HG02610 (cell line): ENCODE measurements around the gene PITPNM3.

ENCODE experiments used
- ATAC-seq: cut with Tn5 transposase; IDR thresholded peaks from one replicate; pipeline ENCODE4 v1.9.1; 2021; ENCODE audit warnings: mild to moderate bottlenecking, moderate library complexity; ENCODE audit not compliant: unreplicated experiment

Gene PITPNM3

DNA sequence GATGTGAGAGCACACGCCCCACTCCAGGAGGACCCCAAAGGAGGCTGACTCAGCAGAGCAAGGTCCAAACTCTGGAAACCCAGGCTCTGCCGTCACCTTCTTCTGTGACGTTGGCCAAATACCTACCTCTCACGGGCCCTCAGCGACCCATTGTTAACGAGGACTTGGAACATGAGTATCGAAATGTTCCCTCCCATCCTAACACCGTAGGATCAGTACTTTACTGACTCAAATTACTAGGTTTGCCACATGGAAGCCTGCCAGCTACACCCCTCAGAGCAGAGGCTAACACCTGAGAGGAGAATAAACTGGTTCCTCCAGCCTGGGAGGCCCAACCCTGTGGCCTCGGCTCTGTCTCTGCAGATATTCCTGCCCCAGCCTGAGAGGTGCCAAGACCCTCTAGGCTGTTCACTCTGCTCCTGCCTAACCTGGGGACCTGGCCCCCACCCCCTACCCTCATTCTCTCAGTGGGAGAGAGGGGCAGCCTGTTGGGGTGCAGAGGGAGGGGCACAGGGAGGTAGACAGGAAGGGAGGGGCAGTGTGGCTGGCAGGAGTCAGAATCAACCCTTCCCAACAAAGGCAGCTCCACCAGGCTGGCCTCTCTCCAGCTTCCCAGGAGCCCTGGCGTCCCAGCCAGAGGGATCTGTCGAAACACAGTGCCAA is 4.4 kb downstream of the PITPNM3 start:
- ATAC-seq, result no peak

DNA sequence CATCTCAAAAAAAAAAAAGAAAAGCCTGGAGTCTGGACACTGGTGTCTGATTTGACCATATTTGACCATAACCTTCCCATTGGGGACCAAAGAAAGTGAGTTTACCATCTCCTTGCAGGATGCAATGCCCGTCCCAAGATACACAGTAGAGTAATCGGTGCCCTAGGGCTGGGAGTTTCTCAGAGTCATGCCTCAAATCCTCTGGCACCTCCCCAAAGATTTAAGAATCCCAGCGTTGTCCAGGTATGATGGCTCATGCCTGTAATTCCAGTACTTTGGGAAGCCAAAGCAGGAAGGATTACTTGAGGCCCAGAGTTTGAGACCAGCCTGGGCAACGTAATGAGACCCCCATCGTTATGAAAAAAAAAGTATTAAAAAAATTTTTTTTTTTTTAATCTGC is 5.0 kb downstream of the PITPNM3 start:
- no peak for ATAC-seq

DNA sequence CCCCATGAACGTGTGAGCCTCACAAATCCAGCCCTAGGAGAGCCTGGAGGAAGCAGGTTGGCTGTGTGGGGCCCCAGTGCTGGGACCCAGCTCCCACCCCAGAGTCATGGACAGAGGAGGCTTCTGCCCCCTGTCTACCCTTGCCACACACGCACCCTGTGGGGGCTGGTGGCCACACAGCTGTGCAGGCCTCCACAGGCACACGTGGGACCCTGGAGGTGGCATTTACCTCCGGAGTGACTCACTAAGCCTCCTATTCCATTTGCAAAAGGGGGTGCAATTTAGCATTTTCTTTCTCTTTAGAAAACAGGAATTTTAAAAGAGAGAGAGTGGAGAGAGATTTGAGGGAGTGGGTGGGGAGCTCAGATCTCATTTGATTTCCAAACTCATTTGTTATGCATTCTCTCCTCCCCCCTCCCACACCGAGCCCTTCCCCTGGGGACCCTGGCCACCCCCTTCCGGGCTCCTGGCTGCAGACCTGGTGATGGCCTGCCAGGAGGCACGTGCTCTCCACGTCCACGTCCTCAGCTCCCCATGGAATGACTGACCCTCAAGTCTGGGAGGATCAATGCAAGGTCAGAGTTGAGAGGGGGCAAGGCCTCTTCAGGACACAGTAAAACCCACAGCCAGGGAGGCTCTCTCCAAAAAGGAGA is 6.8 kb downstream of the PITPNM3 start:
- ATAC-seq, result no peak

DNA sequence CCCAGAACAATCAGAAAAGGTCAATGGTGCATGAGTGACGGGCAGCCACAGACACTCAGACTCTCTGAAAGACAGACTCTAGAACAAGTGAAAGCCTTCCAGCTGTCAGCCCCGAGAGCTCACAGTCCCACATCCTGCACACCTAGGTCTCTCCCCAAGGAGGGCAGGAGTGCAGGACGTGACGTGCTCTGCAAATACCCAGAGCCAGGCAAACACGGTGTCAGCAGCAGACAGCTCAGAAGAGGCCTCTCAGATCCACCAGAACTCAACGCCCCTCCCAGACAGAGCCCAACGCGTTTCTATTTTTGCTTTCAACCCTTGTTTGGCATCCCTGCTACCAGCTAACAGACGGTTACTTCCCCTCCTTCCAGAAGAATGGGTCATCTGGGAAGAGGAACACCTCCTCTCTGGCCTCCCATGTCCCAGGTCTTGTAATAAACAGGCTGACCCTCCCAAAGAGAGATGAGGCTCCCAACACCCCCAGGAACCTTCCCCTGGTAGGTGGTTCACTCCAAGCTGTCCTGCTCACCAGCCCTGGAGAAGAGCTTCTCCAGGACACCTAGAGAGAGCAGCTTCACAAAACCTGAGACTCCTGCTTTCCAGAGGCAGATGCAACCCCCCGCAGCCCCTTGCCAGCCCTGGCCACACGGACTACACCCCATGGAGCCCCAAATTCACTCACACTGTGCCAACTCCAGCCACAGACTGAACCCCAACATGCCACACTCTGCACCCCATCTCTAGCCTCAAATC is 7.6 kb downstream of the PITPNM3 start:
- peak; percentile 62 for ATAC-seq

GRCh38 chr17:6548034-6548433 is 8.3 kb downstream of the PITPNM3 start:
- no peak for ATAC-seq

DNA sequence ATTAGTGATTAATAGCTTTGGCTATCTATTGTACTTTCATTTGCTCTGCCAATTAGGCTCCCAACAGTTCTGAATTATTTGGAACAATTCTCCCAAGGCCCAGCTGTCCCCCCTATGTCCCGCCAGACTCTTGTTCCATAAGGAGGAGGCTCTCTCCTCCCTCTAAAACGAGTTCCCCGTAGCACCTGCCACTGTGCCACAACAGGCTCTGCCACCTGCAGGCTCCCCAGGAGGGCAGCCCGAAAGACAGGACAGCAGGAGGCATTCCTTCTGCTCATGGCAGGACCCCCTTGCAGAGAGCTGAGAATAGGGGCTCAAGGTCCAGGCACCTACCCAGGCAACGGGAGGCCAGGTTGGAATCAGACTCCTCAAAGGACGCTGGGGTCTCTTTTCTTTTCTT is 9.0 kb downstream of the PITPNM3 start:
- no peak for ATAC-seq

DNA sequence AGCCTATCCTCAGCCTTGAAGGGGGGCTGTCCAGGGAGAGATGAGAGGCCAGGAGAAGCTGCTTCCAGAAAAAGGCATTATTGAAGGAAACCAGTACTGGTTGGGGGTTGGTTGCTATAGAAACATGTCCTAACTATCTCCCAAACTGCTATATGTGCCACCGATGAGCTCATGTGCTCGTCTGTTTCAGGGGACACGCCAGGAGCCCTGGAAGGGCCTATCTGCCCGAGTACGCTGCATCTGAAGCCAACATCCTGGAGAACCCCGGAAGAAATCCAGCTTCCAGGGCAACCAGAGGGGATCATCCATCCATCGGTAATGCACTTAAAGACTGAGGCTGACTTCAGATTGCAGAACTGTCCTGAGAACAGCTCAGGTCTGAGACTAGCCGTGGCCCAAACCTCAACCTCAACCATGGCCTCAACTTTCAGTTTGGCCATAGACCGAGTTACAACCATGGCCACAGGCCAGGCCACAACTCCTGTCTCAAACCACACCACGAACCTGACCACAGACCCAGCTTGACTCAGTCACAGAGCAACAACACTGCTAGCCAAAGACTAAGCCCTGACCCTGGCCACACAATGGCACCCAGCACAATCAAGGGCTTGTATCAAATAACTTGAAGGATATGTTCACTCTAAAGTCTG is 10.2 kb downstream of the PITPNM3 start:
- ATAC-seq, result no peak

GRCh38 chr17:6545291-6545690 is 11.1 kb downstream of the PITPNM3 start:
- ATAC-seq, result no peak

GRCh38 chr17:6544011-6544370 is 12.4 kb downstream of the PITPNM3 start:
- no peak for ATAC-seq

DNA sequence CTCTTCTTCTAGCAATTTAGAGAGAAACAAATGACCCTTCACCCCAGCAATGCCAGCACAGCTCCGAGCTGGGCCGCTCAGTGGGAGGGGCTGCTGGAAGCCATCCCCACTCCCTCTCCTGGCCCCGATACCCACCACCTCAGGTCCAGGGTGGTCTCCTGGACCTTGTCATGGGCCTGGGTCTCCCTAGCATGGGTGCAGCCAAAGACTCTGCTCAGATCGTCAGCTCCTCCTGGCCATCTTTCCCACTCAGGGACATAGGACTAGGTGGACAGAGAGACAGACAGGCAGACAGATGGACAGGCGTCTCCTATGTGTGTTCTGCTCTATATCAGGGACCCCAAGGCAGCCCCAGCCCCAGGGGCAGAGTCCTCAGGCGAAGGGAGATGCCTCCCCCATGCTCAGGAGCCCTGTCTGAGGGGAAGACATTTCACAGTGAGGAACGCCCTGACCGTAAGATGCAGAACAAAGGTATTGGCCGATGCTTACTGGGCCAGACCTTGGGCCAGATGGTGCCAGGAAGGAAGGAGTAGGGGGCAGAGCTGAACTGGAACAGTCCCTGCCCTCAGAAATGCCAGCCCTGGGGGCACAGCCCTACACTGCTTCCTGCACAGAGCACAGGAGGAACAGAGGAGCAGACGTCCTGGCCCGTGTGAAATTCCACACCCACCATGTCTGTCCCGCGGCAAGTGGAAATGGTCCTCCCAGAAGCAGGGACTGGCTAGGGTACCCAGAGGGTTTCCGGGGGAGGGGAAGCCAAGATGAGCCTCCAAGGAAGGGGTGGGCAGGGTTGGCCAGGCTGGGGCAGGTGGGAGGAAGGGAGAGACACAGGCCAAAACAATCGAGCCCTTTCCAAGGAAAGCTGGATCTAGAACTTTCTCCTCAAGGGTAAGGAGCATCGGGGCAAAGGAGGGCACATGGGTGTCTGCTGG is 13.0 kb downstream of the PITPNM3 start:
- ATAC-seq, result no peak

GRCh38 chr17:6542577-6542976 is 13.8 kb downstream of the PITPNM3 start:
- no peak for ATAC-seq

DNA sequence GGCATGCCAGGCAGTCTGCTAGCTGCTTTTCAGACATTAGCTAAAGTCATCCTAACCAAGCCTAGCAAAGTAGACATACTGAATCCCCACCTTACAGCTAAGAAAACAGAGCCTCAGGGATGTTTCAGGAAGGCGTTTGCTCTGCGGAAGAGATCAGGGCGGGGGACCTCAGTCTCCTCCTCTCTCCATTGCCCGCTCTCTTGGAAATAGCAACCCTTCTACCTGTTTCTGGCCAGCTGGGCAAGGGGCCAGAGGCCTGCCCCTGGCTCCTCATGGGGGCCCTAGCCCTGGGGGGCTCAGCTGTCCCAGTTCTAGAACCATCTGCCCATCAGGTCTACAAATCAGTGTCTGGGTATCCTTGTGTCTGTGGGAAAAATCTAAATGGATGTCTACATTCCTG is 14.5 kb downstream of the PITPNM3 start:
- ATAC-seq, result no peak

DNA sequence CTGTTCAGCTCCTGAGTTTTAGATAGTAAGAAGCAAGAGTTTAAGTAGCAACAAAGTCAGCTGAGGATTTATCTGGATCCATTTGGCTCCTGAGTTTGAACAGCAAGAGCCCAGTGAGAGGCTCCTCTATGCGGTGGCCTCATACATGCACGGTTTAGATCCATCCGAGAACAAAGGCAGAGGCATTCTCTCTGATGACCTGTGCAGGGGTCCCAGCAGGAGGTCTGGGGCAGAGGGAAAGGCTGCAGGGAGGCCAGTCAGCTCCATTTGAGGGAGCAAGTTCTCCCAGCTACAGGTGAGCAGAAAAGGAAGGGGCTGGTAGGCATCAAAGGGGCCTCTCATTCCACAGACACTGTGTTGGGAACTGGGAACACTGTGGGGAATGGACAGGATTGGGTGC is 16.5 kb downstream of the PITPNM3 start:
- no peak for ATAC-seq

- no peak for ATAC-seq
These were observed 19.7 kb downstream of the PITPNM3 start for GRCh38 chr17:6536566-6537065.

- no peak for ATAC-seq
These were observed 20.3 kb downstream of the PITPNM3 start for GRCh38 chr17:6536053-6536452.

DNA sequence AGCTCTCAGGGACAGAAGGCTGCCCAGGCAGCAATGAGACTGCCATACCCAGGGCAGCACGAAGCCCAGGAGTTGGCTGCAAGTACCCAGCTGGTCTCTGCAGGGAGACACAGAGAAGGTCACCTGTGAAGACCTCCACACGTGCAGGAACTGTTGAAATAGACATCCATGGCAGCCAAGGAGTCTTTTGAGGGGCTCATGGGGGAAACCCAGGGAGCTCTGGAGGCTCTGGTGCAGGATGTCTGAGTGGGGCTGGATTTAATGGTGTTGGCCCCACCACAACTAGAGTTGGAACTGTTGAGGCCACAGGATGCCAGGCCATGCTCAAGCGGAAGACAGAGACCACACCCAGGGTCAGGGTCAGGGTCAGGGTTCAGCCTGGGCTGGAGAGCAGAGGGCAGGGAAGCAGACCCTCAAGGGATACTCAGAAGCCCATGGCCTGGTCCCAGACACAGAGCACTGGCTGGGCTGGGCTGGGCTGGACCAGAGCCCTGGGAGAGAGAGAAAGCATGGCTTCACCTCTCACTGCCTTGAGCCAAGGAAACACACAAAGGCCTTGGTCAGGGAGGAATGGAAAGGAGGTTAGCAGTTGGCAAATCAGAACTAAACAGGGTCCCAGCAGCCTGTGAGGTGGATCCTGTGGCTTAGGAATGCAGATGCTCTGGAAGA is 21.4 kb downstream of the PITPNM3 start:
- no peak for ATAC-seq

- ATAC-seq, result no peak
These were observed 23.9 kb downstream of the PITPNM3 start for GRCh38 chr17:6532441-6532885.

DNA sequence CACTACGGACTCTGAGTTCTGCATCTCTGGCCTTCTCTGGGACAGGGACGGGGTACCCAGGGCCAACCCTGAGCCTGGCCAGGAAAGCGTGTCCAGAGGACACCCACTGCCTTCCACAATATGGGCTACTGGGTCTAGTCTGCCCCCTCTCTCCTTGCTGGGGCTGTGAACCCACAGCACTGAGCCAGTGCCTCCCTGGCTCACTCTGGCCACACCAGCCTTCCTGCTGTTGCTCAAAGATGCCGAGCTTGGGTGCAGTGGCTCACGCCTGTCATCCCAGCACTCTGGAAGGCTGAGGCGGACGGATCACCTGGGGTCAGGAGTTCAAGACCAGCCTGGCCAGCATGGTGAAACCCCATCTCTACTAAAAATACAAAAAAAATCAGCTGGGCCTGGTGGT is 24.8 kb downstream of the PITPNM3 start:
- no peak for ATAC-seq

DNA sequence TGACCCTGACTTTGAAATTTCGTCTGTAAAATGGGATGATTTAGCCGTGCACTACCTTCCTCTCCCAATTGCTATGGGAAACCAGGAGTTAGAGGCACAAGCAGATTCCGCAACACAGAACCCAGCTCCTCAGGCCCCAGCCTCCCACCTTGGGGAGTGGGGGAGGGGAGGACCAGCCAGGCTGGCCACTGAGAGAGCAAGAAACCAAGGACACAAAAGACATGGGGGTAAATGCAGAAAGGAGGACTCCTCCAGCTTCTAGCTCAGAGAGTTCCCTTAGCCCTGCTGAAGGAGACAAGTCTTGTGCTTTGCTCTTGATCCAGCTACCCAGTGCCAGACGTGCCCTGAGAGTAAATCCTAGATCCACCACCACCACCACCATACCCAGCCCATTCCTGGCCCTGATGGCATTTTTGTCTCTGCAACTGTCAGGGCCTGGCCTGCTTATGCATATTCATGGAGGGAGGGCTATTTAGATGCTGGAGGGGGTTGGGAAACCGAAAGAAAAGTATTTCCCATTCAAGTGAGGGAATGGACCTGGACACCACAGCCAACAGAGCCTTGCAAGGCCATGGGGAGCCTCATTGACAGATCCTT is 25.9 kb downstream of the PITPNM3 start:
- ATAC-seq, result no peak
